Measurements from ENCODE around the gene SP9. TPM values are rescaled to one million over a fixed set of nuclear protein-coding genes. Genes with fewer than 3 reads are reported as not detected.

The SP9 gene
- total RNA-seq, 1 experiment from 2014 or later = not detected

DNA sequence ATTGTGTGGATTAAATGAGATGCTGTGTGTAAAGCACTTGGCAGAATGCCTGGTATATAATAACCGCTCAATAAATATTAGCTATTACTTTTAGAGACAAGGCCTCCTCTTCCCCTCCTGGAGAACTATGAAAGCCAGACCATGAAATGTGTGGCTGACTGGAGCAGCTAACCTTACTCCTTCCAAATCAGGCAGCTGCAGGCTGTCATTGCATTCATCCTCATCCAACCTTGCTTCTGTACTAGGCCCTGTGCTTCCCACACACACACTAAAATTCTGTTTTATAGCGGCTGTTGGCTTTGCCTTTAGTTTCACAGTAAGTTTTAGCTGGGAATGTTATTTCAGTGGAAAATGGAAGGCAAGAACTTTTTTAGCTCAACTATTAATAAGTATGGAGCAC is 10.2 kb upstream of the SP9 start:
- WGBS (ENCODE audit: extremely low coverage, insufficient read length, low lambda C conversion rate) = no CpG with 5 or more reads among the region's 2 CpGs

More for the DNA sequence above, 10.2 kb upstream of the SP9 start:
- Histone ChIP-seq H3K27me3 (ENCODE audit: insufficient read depth, low read length) (peaks cover 41% of the 10 kb centered on the region), H2AFZ (ENCODE audit: low read length) (no peak overlapping the region), H3K9me3 (ENCODE audit: control insufficient read depth, low read depth, low read length) (no peaks in the 10 kb centered on the region), H3K27ac (ENCODE audit: insufficient read length, low read depth, low read length) (no peak overlapping the region), H3K9ac (ENCODE audit: extremely low read depth, insufficient read length, low read length) (no peak overlapping the region), H2BK12ac (ENCODE audit: insufficient read length, low read depth, low read length) (no peak overlapping the region), H2BK20ac (ENCODE audit: low read depth, low read length, poor library complexity, severe bottlenecking) (no peak overlapping the region), H4K8ac (replicated peaks; ENCODE audit: insufficient read length, low read depth, low read length) (no peak overlapping the region), H3K23me2 (ENCODE audit: insufficient read length, low read depth, low read length, poor library complexity, severe bottlenecking) (peaks cover 20% of the 10 kb centered on the region), H2BK120ac (ENCODE audit: low read depth, low read length, poor library complexity, severe bottlenecking) (no peak overlapping the region), H3K14ac (ENCODE audit: insufficient read depth, low read length) (no peak overlapping the region), H3K18ac (ENCODE audit: insufficient read length, low read depth, low read length) (no peak overlapping the region), H3T11ph (ENCODE audit: low read length) (no peak overlapping the region), H3K4me1 (ENCODE audit: insufficient read depth, low read length) (peaks cover 3% of the 10 kb centered on the region; the same call in 1 of the 2 replicates), H3K79me2 (ENCODE audit: insufficient read depth, low read length) (no peaks in the 10 kb centered on the region), H4K91ac (ENCODE audit: insufficient read length, low read depth, low read length) (no peak overlapping the region), H3K23ac (ENCODE audit: insufficient read length, low read depth, low read length) (no peak overlapping the region), H4K5ac (ENCODE audit: insufficient read length, low read depth, low read length) (no peak overlapping the region), H2AK5ac (ENCODE audit: insufficient read length, low read length) (no peak overlapping the region), H4K20me1 (ENCODE audit: control insufficient read depth, insufficient read depth, insufficient read length) (no peaks in the 10 kb centered on the region), H2BK15ac (ENCODE audit: low read depth, low read length) (no peak overlapping the region), H3K79me1 (ENCODE audit: insufficient read depth, low read depth, low read length, poor library complexity, severe bottlenecking) (no peaks in the 10 kb centered on the region), H2BK5ac (ENCODE audit: insufficient read length, low read length) (no peak overlapping the region), H3K56ac (ENCODE audit: insufficient read length, low read depth, low read length) (no peak overlapping the region), H3K4ac (ENCODE audit: low read depth, low read length) (no peak overlapping the region), H3K4me2 (ENCODE audit: insufficient read depth, insufficient read length, low read length) (no peak overlapping the region)
- DNase-seq = no peak
- peaks cover 27 to 34% of the 10 kb centered on the region in 2 experiments for H3K4me1 Mint-ChIP-seq
- no peak overlapping the region for H3K4me3 Mint-ChIP-seq
- no peak overlapping the region for H3K27ac Mint-ChIP-seq
- H3K9me3 Mint-ChIP-seq = peaks cover 3% of the 10 kb centered on the region in 2 experiments; a peak in 2 of 5 replicates
- peaks cover 86% of the 10 kb centered on the region for H3K27me3 Mint-ChIP-seq (ENCODE audit: low read depth)
- peaks cover 0 to 2% (median 0%) of the 10 kb centered on the region in 3 experiments; a peak in 1 of 7 replicates for H3K36me3 Mint-ChIP-seq (ENCODE audit: insufficient read depth in 1 of 3, low read depth in 3 of 3)
- TF ChIP-seq, protein P1, sequence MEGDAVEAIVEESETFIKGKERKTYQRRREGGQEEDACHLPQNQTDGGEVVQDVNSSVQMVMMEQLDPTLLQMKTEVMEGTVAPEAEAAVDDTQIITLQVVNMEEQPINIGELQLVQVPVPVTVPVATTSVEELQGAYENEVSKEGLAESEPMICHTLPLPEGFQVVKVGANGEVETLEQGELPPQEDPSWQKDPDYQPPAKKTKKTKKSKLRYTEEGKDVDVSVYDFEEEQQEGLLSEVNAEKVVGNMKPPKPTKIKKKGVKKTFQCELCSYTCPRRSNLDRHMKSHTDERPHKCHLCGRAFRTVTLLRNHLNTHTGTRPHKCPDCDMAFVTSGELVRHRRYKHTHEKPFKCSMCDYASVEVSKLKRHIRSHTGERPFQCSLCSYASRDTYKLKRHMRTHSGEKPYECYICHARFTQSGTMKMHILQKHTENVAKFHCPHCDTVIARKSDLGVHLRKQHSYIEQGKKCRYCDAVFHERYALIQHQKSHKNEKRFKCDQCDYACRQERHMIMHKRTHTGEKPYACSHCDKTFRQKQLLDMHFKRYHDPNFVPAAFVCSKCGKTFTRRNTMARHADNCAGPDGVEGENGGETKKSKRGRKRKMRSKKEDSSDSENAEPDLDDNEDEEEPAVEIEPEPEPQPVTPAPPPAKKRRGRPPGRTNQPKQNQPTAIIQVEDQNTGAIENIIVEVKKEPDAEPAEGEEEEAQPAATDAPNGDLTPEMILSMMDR (conservative IDR thresholded peaks at IDR 0.05) = no peak
